GM06990 (cell line): ENCODE measurements around the gene RERE.

Source experiments
- DNase-seq: peaks from one replicate; pipeline ENCODE4 v3.0.0-alpha.2; 2011; ENCODE audit not compliant: insufficient read length; ENCODE audit errors: extremely low read depth
- H3K27me3 ChIP-seq: replicated peaks from 2 replicates; pipeline ENCODE4 v1.6.0; 2011; ENCODE audit warnings: low read length; ENCODE audit not compliant: control insufficient read depth, insufficient read depth
- H3K36me3 ChIP-seq: 2 replicates; pipeline ENCODE4 v1.5.1; 2011; ENCODE audit warnings: low read length; ENCODE audit not compliant: control insufficient read depth, insufficient read depth
- H3K4me3 ChIP-seq: replicated peaks from 2 replicates; pipeline ENCODE4 v1.5.1; 2011; ENCODE audit warnings: low read depth, mild to moderate bottlenecking, control low read depth, low read length
- TF ChIP-seq, protein P1 (sequence below): IDR thresholded peaks from 2 replicates; pipeline ENCODE4 v1.5.1; 2011; ENCODE audit warnings: low read length, control low read depth, mild to moderate bottlenecking, inconsistent platforms; ENCODE audit not compliant: insufficient read depth, poor library complexity, severe bottlenecking

Gene RERE

DNA sequence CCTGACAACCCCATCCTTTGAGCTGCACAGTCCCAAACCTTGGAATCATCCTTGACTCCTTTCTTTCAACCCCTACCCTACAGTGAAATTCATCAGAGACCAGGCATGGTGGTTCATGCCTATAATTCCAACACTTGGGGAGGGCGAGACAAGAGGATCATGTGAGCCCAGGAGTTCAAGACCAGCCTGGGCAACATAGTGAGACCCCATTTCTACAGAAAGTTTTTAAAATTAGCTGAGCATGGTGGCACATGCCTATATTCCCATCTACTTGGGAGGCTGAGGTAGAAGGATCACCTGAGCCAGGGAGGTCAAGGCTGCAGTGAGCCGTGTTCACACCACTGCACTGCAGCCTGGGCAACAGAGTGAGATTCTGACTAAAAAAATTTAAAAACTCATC, 34.5 kb downstream of the RERE start:
- TF ChIP-seq, protein P1, sequence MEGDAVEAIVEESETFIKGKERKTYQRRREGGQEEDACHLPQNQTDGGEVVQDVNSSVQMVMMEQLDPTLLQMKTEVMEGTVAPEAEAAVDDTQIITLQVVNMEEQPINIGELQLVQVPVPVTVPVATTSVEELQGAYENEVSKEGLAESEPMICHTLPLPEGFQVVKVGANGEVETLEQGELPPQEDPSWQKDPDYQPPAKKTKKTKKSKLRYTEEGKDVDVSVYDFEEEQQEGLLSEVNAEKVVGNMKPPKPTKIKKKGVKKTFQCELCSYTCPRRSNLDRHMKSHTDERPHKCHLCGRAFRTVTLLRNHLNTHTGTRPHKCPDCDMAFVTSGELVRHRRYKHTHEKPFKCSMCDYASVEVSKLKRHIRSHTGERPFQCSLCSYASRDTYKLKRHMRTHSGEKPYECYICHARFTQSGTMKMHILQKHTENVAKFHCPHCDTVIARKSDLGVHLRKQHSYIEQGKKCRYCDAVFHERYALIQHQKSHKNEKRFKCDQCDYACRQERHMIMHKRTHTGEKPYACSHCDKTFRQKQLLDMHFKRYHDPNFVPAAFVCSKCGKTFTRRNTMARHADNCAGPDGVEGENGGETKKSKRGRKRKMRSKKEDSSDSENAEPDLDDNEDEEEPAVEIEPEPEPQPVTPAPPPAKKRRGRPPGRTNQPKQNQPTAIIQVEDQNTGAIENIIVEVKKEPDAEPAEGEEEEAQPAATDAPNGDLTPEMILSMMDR: no peak
- H3K27me3 ChIP-seq: no peaks in the 10 kb centered on the region

DNA sequence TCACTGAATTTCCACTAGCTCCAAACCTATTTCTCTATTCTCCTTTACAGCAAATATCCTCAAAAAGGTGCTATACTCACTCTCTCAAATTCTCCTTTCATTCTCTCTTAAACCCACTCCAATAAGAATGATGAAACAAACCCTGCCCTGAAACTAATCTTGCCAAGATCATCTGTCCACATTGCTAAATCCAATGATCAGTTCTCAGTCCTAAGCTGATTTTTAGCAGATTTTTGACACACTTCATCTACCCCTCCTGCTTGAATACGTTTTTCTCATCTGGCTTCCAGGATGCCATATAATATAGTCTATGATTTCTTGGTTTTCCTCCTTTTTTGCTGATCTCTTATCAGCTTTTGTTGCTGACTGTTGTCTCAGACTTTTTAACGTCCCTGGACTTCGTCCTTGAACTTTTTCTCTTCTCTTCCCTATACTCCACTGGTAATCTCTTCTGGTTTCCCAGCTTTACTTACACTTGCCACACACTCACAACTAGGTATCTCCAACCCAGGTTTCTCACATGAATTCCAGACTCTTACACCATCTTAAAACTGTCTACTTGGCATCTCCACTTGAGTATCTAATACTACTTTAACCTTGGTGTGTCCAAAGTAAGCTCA, 35.3 kb downstream of the RERE start:
- Histone ChIP-seq H3K36me3 (no peaks in the 10 kb centered on the region; the same call in 1 of the 2 replicates), H3K27me3 (no peaks in the 10 kb centered on the region), H3K4me3 (no peak overlapping the region)
- TF ChIP-seq, protein P1: no peak
- no peak for DNase-seq

More for the DNA sequence above, 34.5 kb downstream of the RERE start:
- Histone ChIP-seq H3K36me3 (no peaks in the 10 kb centered on the region; the same call in 1 of the 2 replicates), H3K4me3 (no peak overlapping the region)
- DNase-seq: no peak

DNA sequence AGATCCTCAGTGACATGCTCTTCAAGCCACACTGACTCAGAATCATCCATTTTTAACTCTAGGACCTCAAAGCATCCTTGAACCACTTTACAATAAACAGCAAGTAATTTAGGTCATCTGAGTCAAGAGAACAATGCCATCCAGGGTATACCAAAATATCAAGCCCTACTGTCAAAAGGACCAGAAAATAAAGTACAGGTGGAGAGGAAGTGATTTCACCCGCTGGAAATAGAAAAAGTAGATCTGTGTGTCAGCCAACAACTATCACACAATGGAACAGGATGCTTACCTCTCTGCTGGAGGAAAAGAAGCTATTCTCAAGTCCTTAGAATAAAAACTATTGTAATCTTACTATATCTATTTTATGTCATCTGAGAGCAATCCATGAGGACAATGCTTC, 37.0 kb downstream of the RERE start:
- peak; percentile 13 for DNase-seq
- TF ChIP-seq, protein P1: no peak
- Histone ChIP-seq H3K36me3 (no peaks in the 10 kb centered on the region), H3K4me3 (no peak overlapping the region), H3K27me3 (no peaks in the 10 kb centered on the region)

DNA sequence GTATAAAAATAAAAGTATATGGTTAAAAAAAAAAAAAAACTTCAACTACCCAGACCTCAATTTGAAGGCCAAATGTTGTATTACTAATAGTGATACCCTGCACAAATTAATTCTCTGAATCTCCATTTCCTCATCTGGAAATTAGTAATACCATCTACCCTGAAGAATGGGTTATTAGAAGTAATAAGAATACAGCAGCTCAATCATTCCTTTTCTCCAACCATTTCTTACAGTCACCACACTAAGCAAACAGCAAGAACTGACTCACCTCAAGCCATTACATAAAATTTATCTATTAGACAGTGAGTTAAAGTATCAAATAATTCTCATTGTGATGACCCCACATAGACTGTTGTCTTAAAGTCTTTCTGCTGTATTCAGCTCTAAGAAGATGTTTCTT, 39.6 kb downstream of the RERE start:
- Histone ChIP-seq H3K4me3 (no peak overlapping the region), H3K27me3 (no peaks in the 10 kb centered on the region), H3K36me3 (no peaks in the 10 kb centered on the region)
- TF ChIP-seq, protein P1: no peak
- no peak for DNase-seq

DNA sequence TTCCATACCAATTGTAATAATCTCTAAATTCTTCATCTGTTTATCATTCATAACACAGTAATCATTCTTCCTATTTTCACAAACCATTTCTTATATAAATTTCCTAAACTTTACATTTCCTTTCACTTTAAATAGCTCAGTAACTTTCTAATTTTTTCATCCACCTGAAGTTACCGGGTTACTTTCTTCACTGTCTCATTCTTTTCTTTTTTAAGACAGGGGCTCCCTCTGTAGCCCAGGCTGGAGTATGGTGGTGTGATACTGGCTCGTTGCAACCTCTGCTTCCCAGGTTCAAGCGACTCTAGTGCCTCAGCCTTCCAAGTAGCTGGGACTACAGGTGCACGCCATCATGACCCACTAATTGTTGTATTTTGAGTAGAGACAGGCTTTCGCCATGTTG, 41.3 kb downstream of the RERE start:
- Histone ChIP-seq H3K36me3 (no peaks in the 10 kb centered on the region), H3K4me3 (no peak overlapping the region), H3K27me3 (no peaks in the 10 kb centered on the region)
- TF ChIP-seq, protein P1: no peak
- DNase-seq: no peak

DNA sequence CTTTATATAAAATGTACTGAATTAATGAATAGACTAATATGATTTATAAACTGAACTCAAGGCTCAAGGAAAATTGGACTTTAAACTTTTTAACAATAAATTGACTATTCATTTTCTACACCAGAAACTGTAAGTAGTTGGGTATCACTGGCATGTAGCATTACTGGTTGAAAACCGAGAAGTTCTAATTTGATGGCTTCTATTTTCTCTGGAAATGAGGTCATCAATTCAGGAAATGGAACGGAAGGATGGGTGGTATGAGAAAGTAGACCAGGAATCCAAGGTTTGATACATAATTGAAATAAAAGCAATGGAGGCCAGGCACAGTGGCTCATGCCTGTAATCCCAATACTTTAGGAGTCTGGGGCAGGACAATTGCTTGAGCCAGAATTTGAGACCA, 50.4 kb downstream of the RERE start:
- H3K27me3 ChIP-seq: no peaks in the 10 kb centered on the region
- H3K36me3 ChIP-seq: no peaks in the 10 kb centered on the region
- no peak overlapping the region for H3K4me3 ChIP-seq
- no peak for DNase-seq
- TF ChIP-seq, protein P1: no peak
